ENCODE data around the gene ZNF227.
A peak's percentile ranks its signal among the peaks of the same experiment; 100 is the strongest.
"Not testable (repeated sequence)": the region's sequence is repeated elsewhere in the genome, so short reads cannot be mapped to it uniquely, and the experiment has no call there.

Gene ZNF227

GRCh38 chr19:44252332-44252731 lies 40.0 kb downstream of the ZNF227 start:
- H3K4me2 ChIP-seq (ENCODE audit: low read length); H3K4me1 ChIP-seq (ENCODE audit: control insufficient read depth, insufficient read depth, low read length); H3K4me3 ChIP-seq (ENCODE audit: low read length); H3K9ac ChIP-seq (ENCODE audit: low read depth, low read length); H3K36me3 ChIP-seq (ENCODE audit: insufficient read depth, low read length); H3K27me3 ChIP-seq (ENCODE audit: control insufficient read depth, insufficient read depth, low read length): not testable (repeated sequence)
- peaks cover 31% of the 10 kb centered on the region for H3K9me3 ChIP-seq (replicated peaks; ENCODE audit: low read length)

- H3K4me2 ChIP-seq (ENCODE audit: low read length); H3K4me3 ChIP-seq (ENCODE audit: low read length); H3K27me3 ChIP-seq (ENCODE audit: control insufficient read depth, insufficient read depth, low read length); H3K36me3 ChIP-seq (ENCODE audit: insufficient read depth, low read length); H3K9ac ChIP-seq (ENCODE audit: low read depth, low read length); H3K4me1 ChIP-seq (ENCODE audit: control insufficient read depth, insufficient read depth, low read length): not testable (repeated sequence)
- peaks cover 29% of the 10 kb centered on the region for H3K9me3 ChIP-seq (replicated peaks; ENCODE audit: low read length)
These were observed 41.1 kb downstream of the ZNF227 start for GRCh38 chr19:44253392-44253791.

- Histone ChIP-seq H3K36me3 (ENCODE audit: insufficient read depth, low read length) (no peaks in the 10 kb centered on the region), H3K27me3 (ENCODE audit: control insufficient read depth, insufficient read depth, low read length) (no peaks in the 10 kb centered on the region), H3K4me2 (ENCODE audit: low read length) (no peak overlapping the region), H3K4me1 (ENCODE audit: control insufficient read depth, insufficient read depth, low read length) (no peaks in the 10 kb centered on the region), H3K4me3 (ENCODE audit: low read length) (no peak overlapping the region), H3K9ac (ENCODE audit: low read depth, low read length) (no peak overlapping the region), H3K9me3 (replicated peaks; ENCODE audit: low read length) (peaks cover 21% of the 10 kb centered on the region)
These were observed 42.2 kb downstream of the ZNF227 start for GRCh38 chr19:44254496-44254895.

- H3K4me2 ChIP-seq (ENCODE audit: low read length) = no peak overlapping the region
- H3K4me3 ChIP-seq (ENCODE audit: low read length) = no peak overlapping the region
- H3K9ac ChIP-seq (ENCODE audit: low read depth, low read length) = no peak overlapping the region
- H3K4me1 ChIP-seq (ENCODE audit: control insufficient read depth, insufficient read depth, low read length) = peaks cover 6% of the 10 kb centered on the region
- no peaks in the 10 kb centered on the region for H3K36me3 ChIP-seq (ENCODE audit: insufficient read depth, low read length)
- no peaks in the 10 kb centered on the region for H3K27me3 ChIP-seq (ENCODE audit: control insufficient read depth, insufficient read depth, low read length)
- H3K9me3 ChIP-seq (replicated peaks; ENCODE audit: low read length) = peaks cover 17% of the 10 kb centered on the region
These were observed 43.5 kb downstream of the ZNF227 start for GRCh38 chr19:44255705-44256411.

GRCh38 chr19:44258136-44258535 lies 45.8 kb downstream of the ZNF227 start:
- no peak overlapping the region for H3K9ac ChIP-seq (ENCODE audit: low read depth, low read length)
- H3K4me2 ChIP-seq (ENCODE audit: low read length) = no peak overlapping the region
- H3K9me3 ChIP-seq (replicated peaks; ENCODE audit: low read length) = peaks cover 17% of the 10 kb centered on the region
- H3K36me3 ChIP-seq (ENCODE audit: insufficient read depth, low read length) = no peaks in the 10 kb centered on the region
- no peaks in the 10 kb centered on the region for H3K27me3 ChIP-seq (ENCODE audit: control insufficient read depth, insufficient read depth, low read length)
- H3K4me3 ChIP-seq (ENCODE audit: low read length) = no peak overlapping the region
- H3K4me1 ChIP-seq (ENCODE audit: control insufficient read depth, insufficient read depth, low read length) = peaks cover 6% of the 10 kb centered on the region

- H3K4me1 ChIP-seq (ENCODE audit: control insufficient read depth, insufficient read depth, low read length) = peaks cover 6% of the 10 kb centered on the region
- H3K27me3 ChIP-seq (ENCODE audit: control insufficient read depth, insufficient read depth, low read length) = no peaks in the 10 kb centered on the region
- H3K9me3 ChIP-seq (replicated peaks; ENCODE audit: low read length) = peaks cover 14% of the 10 kb centered on the region
- H3K4me2 ChIP-seq (ENCODE audit: low read length) = peak overlapping the region; percentile 93
- no peaks in the 10 kb centered on the region for H3K36me3 ChIP-seq (ENCODE audit: insufficient read depth, low read length)
- peak overlapping the region; percentile 79 for H3K4me3 ChIP-seq (ENCODE audit: low read length)
- H3K9ac ChIP-seq (ENCODE audit: low read depth, low read length) = no peak overlapping the region
These were observed 46.6 kb downstream of the ZNF227 start for GRCh38 chr19:44258835-44259413.

- Histone ChIP-seq H3K36me3 (ENCODE audit: insufficient read depth, low read length) (no peaks in the 10 kb centered on the region), H3K4me1 (ENCODE audit: control insufficient read depth, insufficient read depth, low read length) (peaks cover 6% of the 10 kb centered on the region), H3K9me3 (replicated peaks; ENCODE audit: low read length) (peaks cover 5% of the 10 kb centered on the region), H3K4me2 (ENCODE audit: low read length) (peak overlapping the region; percentile 93), H3K27me3 (ENCODE audit: control insufficient read depth, insufficient read depth, low read length) (no peaks in the 10 kb centered on the region), H3K9ac (ENCODE audit: low read depth, low read length) (peak overlapping the region; percentile 25), H3K4me3 (ENCODE audit: low read length) (peak overlapping the region; percentile 79)
These were observed 48.0 kb downstream of the ZNF227 start for GRCh38 chr19:44260343-44260681.

GRCh38 chr19:44260695-44261446 lies 48.5 kb downstream of the ZNF227 start:
- H3K9me3 ChIP-seq (replicated peaks; ENCODE audit: low read length) = no peaks in the 10 kb centered on the region
- peak overlapping the region; percentile 79 for H3K4me3 ChIP-seq (ENCODE audit: low read length)
- no peaks in the 10 kb centered on the region for H3K36me3 ChIP-seq (ENCODE audit: insufficient read depth, low read length)
- H3K4me2 ChIP-seq (ENCODE audit: low read length) = peak overlapping the region; percentile 93
- H3K4me1 ChIP-seq (ENCODE audit: control insufficient read depth, insufficient read depth, low read length) = peaks cover 6% of the 10 kb centered on the region
- no peaks in the 10 kb centered on the region for H3K27me3 ChIP-seq (ENCODE audit: control insufficient read depth, insufficient read depth, low read length)
- no peak overlapping the region for H3K9ac ChIP-seq (ENCODE audit: low read depth, low read length)

GRCh38 chr19:44277331-44277730 lies 65.0 kb downstream of the ZNF227 start:
- Histone ChIP-seq H3K4me2 (ENCODE audit: low read length) (no peak overlapping the region), H3K9ac (ENCODE audit: low read depth, low read length) (no peak overlapping the region), H3K4me3 (ENCODE audit: low read length) (no peak overlapping the region), H3K4me1 (ENCODE audit: control insufficient read depth, insufficient read depth, low read length) (peaks cover 4% of the 10 kb centered on the region), H3K36me3 (ENCODE audit: insufficient read depth, low read length) (no peaks in the 10 kb centered on the region), H3K27me3 (ENCODE audit: control insufficient read depth, insufficient read depth, low read length) (no peaks in the 10 kb centered on the region), H3K9me3 (replicated peaks; ENCODE audit: low read length) (peaks cover 2% of the 10 kb centered on the region)

GRCh38 chr19:44278181-44278690 lies 65.9 kb downstream of the ZNF227 start:
- Histone ChIP-seq H3K4me3 (ENCODE audit: low read length) (no peak overlapping the region), H3K4me1 (ENCODE audit: control insufficient read depth, insufficient read depth, low read length) (peaks cover 11% of the 10 kb centered on the region), H3K9ac (ENCODE audit: low read depth, low read length) (no peak overlapping the region), H3K4me2 (ENCODE audit: low read length) (no peak overlapping the region), H3K36me3 (ENCODE audit: insufficient read depth, low read length) (no peaks in the 10 kb centered on the region), H3K9me3 (replicated peaks; ENCODE audit: low read length) (peaks cover 2% of the 10 kb centered on the region), H3K27me3 (ENCODE audit: control insufficient read depth, insufficient read depth, low read length) (no peaks in the 10 kb centered on the region)

- Histone ChIP-seq H3K9me3 (replicated peaks; ENCODE audit: low read length) (peaks cover 2% of the 10 kb centered on the region), H3K9ac (ENCODE audit: low read depth, low read length) (no peak overlapping the region), H3K4me1 (ENCODE audit: control insufficient read depth, insufficient read depth, low read length) (peaks cover 11% of the 10 kb centered on the region), H3K4me3 (ENCODE audit: low read length) (no peak overlapping the region), H3K4me2 (ENCODE audit: low read length) (no peak overlapping the region), H3K27me3 (ENCODE audit: control insufficient read depth, insufficient read depth, low read length) (no peaks in the 10 kb centered on the region), H3K36me3 (ENCODE audit: insufficient read depth, low read length) (no peaks in the 10 kb centered on the region)
These were observed 68.6 kb downstream of the ZNF227 start for GRCh38 chr19:44280916-44281315.
